Aorta (tissue), 4 donors: ENCODE measurements around the gene DIO3. TPM values are rescaled to one million over a fixed set of nuclear protein-coding genes. Genes with fewer than 3 reads are reported as not detected.

ENCODE experiments used
- polyA plus RNA-seq, 2 donors: library from polyadenylated mRNA; stranded (reverse); fragments of 200-250 nt; gene quantifications; one replicate each; pipeline ENCODE4 v1.2.3, GENCODE V29; 2013
- total RNA-seq, 2 donors: library from RNA; stranded (reverse); fragmentation: NEBNext Ultra II Directional; extraction: Animal tissue kit (Norgen Biotek cat#: 25700); gene quantifications; one replicate each; pipeline ENCODE4 v1.2.1, GENCODE V29; 2021
- donor health status: healthy with polysubstance abuse.
- donor health status: Bipolar disorder and iron deficiency.
- donor health status: DM: no; HTN: no; CAD: no.
- donor health status: DM: yes; HTN: yes; CAD: no.

DIO3 gene
- total and polyA plus RNA-seq, 4 donors: 0.05 to 5.8 (median 2.0) TPM

Other genes starting within 250 kb of the DIO3 start
- 100 to 1,000 TPM; 128 to 155 TPM for gene PPP2R5C, start 200.2 kb downstream of the DIO3 start, total RNA-seq
- 100 to 1,000 TPM in 1 of 2 donors, 10 to 100 TPM in 1; 64.0 to 102 TPM for gene PPP2R5C, start 200.2 kb downstream of the DIO3 start, polyA plus RNA-seq